Glutamatergic neuron (in vitro differentiated cells): ENCODE results near the gene MSI2. TPM values are rescaled to one million over a fixed set of nuclear protein-coding genes. Genes with fewer than 3 reads are reported as not detected.
A peak's percentile ranks its signal among the peaks of the same experiment; 100 is the strongest.

Experiments used
- DNase-seq: peaks from one replicate; pipeline ENCODE4 v3.0.0; 2022
- H3K27ac Mint-ChIP-seq: one replicate; pipeline ENCODE4 v1.8.0; 2020; ENCODE audit warnings: mild to moderate bottlenecking, mixed read lengths, inconsistent platforms; ENCODE audit not compliant: unreplicated experiment
- H3K27me3 Mint-ChIP-seq: one replicate; pipeline ENCODE4 v1.8.0; 2020; ENCODE audit warnings: mild to moderate bottlenecking, moderate library complexity, mixed read lengths, inconsistent platforms; ENCODE audit not compliant: unreplicated experiment
- H3K36me3 Mint-ChIP-seq: one replicate; pipeline ENCODE4 v1.8.0; 2020; ENCODE audit warnings: mild to moderate bottlenecking, mixed read lengths, inconsistent platforms; ENCODE audit not compliant: unreplicated experiment
- H3K4me1 Mint-ChIP-seq: one replicate; pipeline ENCODE4 v1.8.0; 2020; ENCODE audit warnings: mild to moderate bottlenecking, low read depth, mixed read lengths, inconsistent platforms; ENCODE audit not compliant: unreplicated experiment
- H3K4me3 Mint-ChIP-seq: one replicate; pipeline ENCODE4 v1.8.0; 2020; ENCODE audit warnings: mild to moderate bottlenecking, mixed read lengths, inconsistent platforms; ENCODE audit not compliant: unreplicated experiment
- H3K9me3 Mint-ChIP-seq: one replicate; pipeline ENCODE4 v1.8.0; 2020; ENCODE audit warnings: mild to moderate bottlenecking, moderate library complexity, mixed read lengths, inconsistent platforms; ENCODE audit not compliant: unreplicated experiment
- CTCF ChIP-seq: fragments of 200-600 bp; sonication (generic); IDR thresholded peaks from one replicate; pipeline ENCODE4 v1.5.0; 2021; ENCODE audit not compliant: partially characterized antibody, unreplicated experiment
- total RNA-seq: library from RNA; stranded (reverse); fragmentation: NEBNext Ultra II Directional; extraction: Animal tissue kit (Norgen Biotek cat#: 25700); gene quantifications from one replicate; pipeline ENCODE4 v1.2.1, GENCODE V29; 2021; ENCODE audit not compliant: unreplicated experiment

The MSI2 gene
- total RNA-seq, 1 donor from 2014 or later: 141 TPM

DNA sequence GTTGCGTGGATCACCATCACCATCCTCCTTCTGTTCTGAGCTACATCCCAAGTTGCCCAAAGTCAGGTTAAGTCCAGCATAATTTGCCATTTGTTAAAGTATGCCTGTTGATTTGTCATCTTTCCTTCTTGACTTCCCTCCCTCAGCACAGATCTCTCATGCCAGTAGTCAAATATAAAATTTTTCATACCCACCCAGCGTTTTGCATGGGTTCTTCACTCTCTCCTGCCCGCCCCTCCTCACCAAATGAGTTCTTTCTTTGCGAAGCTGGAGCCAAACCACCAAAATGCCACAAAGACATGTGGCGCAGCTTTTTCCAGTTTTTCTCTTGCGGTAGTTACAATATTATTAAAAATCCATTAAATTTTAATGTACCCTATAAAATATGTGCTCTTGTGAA lies 167.2 kb downstream of the MSI2 start:
- Mint-ChIP-seq H3K4me1 (peaks cover 25% of the 10 kb centered on the region), H3K4me3 (no peak overlapping the region), H3K9me3 (peaks cover 2% of the 10 kb centered on the region), H3K36me3 (no peaks in the 10 kb centered on the region), H3K27me3 (no peaks in the 10 kb centered on the region), H3K27ac (no peak overlapping the region)
- TF ChIP-seq CTCF: no peak
- DNase-seq: no peak

DNA sequence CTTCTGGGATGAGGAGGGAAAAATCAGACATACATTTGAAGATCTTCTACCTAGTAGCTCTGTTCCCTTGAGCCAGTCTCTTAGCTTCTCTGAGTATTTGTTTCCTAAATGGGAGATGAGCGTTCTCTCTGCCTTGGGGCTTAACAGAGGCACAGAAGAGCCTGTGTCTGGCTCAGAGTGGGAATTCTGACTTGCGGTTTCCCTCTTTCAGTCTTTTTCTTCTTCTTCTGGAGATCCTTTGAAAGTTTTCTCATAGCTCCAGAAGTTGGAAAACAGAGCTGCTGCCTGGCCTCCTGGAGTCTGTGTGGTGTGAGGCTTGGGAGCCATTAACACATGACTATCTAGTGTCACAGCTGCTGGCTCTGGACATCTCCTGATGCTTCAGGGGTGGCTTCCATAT lies 167.9 kb downstream of the MSI2 start:
- Mint-ChIP-seq H3K4me1 (peaks cover 28% of the 10 kb centered on the region), H3K27ac (no peak overlapping the region)

DNA sequence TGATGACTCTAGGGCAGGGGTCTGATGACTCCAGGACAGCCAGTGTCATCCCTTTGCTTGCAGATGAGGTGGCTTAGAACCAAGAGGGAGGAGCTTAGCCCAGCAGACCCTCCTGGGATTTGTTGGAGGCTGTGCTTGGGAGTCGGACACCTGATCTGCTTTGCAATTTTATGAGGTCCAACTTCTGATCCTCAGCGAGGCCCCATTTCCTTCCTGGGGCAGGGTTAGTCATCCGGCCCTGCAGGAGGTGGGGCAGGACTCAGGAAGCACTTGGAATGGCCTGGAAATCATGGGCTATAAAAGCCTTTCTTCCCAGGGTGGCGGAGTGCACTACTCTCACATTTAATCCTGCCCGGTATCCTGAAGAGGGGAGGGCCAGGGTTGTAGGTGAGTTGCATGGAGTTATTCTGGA lies 168.5 kb downstream of the MSI2 start:
- Mint-ChIP-seq H3K36me3 (no peaks in the 10 kb centered on the region), H3K4me1 (peaks cover 31% of the 10 kb centered on the region), H3K27ac (no peak overlapping the region), H3K4me3 (no peak overlapping the region), H3K27me3 (no peaks in the 10 kb centered on the region), H3K9me3 (no peaks in the 10 kb centered on the region)
- TF ChIP-seq CTCF: no peak
- no peak for DNase-seq

More for the DNA sequence above, 167.9 kb downstream of the MSI2 start:
- no peak for TF ChIP-seq CTCF
- H3K36me3 Mint-ChIP-seq: no peaks in the 10 kb centered on the region
- H3K9me3 Mint-ChIP-seq: no peaks in the 10 kb centered on the region
- H3K4me3 Mint-ChIP-seq: no peak overlapping the region
- no peaks in the 10 kb centered on the region for H3K27me3 Mint-ChIP-seq
- no peak for DNase-seq

DNA sequence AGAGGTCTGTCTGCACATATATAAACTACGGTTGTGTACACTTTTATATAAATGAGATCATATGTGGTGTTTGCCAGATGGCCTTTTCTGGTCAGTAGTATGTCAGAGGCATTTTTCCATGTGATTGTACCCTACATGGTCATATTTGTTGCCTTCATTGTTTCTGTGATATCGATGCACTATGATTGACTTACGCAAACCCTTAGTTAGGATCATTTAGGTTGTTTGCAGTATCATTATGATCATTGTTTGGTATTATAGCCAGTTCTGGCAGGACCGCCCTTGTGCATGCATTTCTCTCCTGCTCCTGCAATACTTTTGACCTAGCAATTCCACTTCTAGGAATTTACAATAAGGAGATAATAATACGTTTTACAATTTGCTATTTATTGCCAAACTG lies 169.1 kb downstream of the MSI2 start:
- no peak for DNase-seq
- no peak for TF ChIP-seq CTCF
- peaks cover 30% of the 10 kb centered on the region for H3K4me1 Mint-ChIP-seq
- H3K4me3 Mint-ChIP-seq: no peak overlapping the region
- no peak overlapping the region for H3K27ac Mint-ChIP-seq
- no peaks in the 10 kb centered on the region for H3K36me3 Mint-ChIP-seq
- H3K9me3 Mint-ChIP-seq: no peaks in the 10 kb centered on the region
- no peaks in the 10 kb centered on the region for H3K27me3 Mint-ChIP-seq

DNA sequence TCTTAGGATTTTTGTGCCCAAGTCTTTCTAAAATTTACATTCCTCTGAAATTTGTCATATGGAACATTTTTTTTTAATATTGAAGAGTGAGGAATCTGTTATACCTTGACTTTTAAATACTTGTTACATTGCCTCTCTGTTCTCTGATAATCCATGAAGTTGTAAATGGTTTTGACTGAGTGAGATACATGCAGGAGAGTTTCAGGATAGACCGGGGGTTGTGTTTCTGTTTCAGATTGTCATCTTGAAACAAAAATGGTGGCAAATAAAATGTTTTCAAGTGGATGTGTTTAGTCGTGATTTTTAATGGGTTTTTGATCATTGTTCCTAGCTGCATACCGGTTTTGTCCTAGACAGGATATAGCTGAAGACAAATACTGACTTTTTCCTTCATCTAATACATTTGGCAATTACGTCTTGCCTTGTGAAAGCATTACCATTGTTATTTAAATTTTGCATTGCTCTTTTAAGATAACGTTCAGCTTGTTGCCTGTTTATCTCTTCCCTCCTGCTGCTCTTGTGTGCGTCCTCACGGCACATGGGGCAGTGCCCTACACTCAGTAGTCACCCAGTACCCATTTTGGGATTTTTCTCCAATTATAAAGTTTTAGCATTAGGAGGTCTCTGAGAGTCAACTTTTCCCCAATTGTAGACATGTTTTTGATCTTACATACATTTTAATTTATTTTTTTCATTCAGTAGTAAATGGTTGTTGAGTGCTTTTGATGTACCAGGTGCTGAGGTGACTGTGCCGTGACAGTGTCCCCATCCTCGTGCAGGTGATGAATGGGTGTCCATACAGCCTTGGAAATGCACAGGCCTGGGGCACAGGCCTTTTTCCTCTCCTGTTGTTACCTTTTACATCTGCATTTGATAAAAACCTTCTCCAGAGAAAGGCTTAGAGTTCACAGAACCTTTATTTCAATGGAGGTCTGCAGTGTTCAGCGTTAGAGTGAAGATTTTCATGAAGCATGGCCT lies 169.9 kb downstream of the MSI2 start:
- peaks cover 22% of the 10 kb centered on the region for H3K4me1 Mint-ChIP-seq
- TF ChIP-seq CTCF: no peak
- H3K36me3 Mint-ChIP-seq: no peaks in the 10 kb centered on the region
- H3K4me3 Mint-ChIP-seq: no peak overlapping the region
- peak overlapping the region; percentile 17 for H3K27ac Mint-ChIP-seq
- no peaks in the 10 kb centered on the region for H3K9me3 Mint-ChIP-seq
- no peaks in the 10 kb centered on the region for H3K27me3 Mint-ChIP-seq
- DNase-seq: no peak
